ENCODE results near the gene DDX49.
"Not testable (repeated sequence)": the region's sequence is repeated elsewhere in the genome, so short reads cannot be mapped to it uniquely, and the experiment has no call there.

Gene DDX49

GRCh38 chr19:18895038-18895823 is 24.3 kb upstream of the DDX49 start:
- DNase-seq (ENCODE audit: low read depth in 2 of 2) = no peak

DNA sequence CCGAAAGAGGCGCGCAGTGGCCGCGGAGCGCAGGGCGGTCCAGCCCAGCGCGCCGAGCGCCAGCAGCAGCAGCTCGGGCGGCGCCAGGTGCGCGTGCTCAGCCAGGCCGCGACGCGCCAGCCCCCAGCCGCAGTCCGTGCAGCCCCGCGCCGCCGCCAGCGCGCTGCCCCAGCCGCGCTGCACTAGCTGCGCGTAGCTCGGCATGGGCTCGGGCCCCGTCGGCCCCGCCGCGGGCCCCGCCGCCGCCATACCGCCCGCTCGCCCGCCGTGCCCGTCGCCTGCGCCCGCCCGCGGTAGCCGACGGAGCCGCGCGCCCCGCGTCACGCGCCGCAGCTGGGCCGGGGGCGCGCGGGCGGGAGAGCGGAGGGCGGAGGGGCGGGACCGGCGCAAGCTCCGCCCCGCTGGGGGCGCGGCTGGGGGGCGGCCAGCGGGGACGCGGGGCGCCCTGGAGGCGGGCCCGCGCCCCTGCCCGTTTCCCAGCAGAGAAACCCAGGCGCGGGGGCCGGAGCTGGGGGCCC is 23.6 kb upstream of the DDX49 start, which contains the start of gene CERS1:
Gene CERS1, minus strand, starts transcription at position 335 of the 518 bp plus-strand sequence. Its CDS starts 86 bp downstream, at position 249.
- DNase-seq (ENCODE audit: low read depth in 2 of 2) = no peak

- no peak for DNase-seq (ENCODE audit: low read depth in 2 of 2)
These were observed 23.1 kb upstream of the DDX49 start for GRCh38 chr19:18896421-18896841.

GRCh38 chr19:18897094-18898029 is 22.2 kb upstream of the DDX49 start:
- DNase-seq (ENCODE audit: low read depth in 2 of 2) = no peak

- no peak for DNase-seq (ENCODE audit: low read depth in 2 of 2)
These were observed 21.4 kb upstream of the DDX49 start for GRCh38 chr19:18898081-18898606.

- no peak for DNase-seq (ENCODE audit: low read depth in 2 of 2)
These were observed 20.7 kb upstream of the DDX49 start for GRCh38 chr19:18898607-18899408.

- no peak for DNase-seq (ENCODE audit: low read depth in 2 of 2)
These were observed 19.6 kb upstream of the DDX49 start for GRCh38 chr19:18899624-18900560.

- no peak for DNase-seq (ENCODE audit: low read depth in 2 of 2)
These were observed 18.6 kb upstream of the DDX49 start for GRCh38 chr19:18900700-18901481.

DNA sequence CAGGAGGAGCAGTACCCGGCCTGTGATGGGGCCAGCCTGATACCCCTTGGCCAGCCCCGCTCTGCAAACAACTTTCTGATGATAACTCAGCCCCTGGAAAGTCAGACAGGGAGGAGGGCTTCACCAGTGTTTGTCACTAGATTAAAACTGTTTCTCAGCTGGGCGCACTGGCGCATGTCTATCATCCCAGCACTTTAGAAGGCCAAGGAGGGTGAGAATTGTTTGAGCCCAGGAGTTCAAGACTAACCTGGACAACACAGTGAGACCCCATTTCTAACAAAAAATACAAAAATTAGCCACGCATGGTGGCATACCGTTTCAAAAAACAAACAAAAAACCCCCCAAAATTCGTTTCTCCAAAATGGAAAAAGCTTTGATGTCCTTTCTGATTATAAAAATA is 18.0 kb upstream of the DDX49 start:
- DNase-seq (ENCODE audit: low read depth in 2 of 2) = no peak

GRCh38 chr19:18902519-18902918 is 17.0 kb upstream of the DDX49 start:
- not testable (repeated sequence) for DNase-seq (ENCODE audit: low read depth in 2 of 2)

GRCh38 chr19:18903156-18904037 is 16.1 kb upstream of the DDX49 start:
- DNase-seq (ENCODE audit: low read depth in 2 of 2) = no peak

- no peak for DNase-seq (ENCODE audit: low read depth in 2 of 2)
These were observed 15.0 kb upstream of the DDX49 start for GRCh38 chr19:18904334-18905057.

- no peak for DNase-seq (ENCODE audit: low read depth in 2 of 2)
These were observed 14.5 kb upstream of the DDX49 start for GRCh38 chr19:18905058-18905456.

- no peak for DNase-seq (ENCODE audit: low read depth in 2 of 2)
These were observed 13.8 kb upstream of the DDX49 start for GRCh38 chr19:18905513-18906236.

DNA sequence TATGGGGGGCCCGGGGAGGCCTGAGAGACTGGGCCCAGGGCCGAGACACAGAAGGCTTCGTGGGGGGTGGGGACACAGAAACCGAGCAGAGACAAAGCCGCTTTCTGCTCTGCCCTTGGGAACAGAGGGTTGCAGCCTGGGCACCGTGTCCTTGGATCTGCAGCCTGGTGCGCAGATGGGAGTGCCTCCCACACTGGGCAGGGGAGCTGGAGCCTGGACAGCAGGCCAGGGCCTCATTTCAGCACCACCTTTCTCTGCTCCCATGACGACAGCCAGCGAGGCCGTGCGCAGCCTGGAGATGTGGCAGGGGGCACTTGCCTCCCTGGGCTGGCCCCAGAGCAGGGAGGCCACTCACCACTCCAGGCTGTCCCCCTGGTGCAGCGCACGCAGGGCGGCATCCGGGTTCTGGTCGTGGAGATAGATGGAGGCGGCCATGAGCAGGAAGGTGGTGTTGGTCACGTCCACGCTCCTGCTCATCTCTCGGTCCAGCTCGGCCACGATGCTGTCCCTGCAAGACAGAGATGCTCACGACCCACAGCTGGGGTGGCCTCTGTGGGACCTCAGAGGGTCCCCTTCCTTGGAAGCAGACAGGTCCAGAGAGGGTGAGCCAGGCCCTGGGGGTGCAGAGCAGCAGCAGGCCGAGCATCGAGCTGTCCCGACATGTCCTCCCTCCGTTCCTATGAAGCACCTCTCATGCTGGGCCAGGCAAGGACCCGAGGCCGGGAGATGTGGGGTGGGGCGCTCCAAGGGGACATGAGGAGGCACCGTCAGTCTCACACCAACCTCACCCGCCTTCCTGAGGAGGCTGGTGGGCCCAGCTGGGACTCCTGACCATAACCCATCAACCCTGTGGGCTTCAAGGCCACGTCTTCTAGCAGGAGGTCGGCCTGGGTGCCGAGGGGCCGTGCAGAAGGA is 12.7 kb upstream of the DDX49 start:
- DNase-seq (ENCODE audit: low read depth in 2 of 2) = no peak
